Activated CD8-positive, alpha-beta T cell treated with anti-CD3 and anti-CD28 coated beads, Interleukin-2, amount 10 ng/mL, durations not matched to agents 7 days and 5 days (primary cell): ENCODE measurements around the gene MPHOSPH10. TPM values are rescaled to one million over a fixed set of nuclear protein-coding genes. Genes with fewer than 3 reads are reported as not detected.
"Not testable (repeated sequence)": the region's sequence is repeated elsewhere in the genome, so short reads cannot be mapped to it uniquely, and the experiment has no call there.

ENCODE experiments used
- ATAC-seq: fragments of 150-1000 bp; cut with Tn5 transposase; one replicate; pipeline ENCODE4 v1.10.0; 2021; ENCODE audit warnings: moderate library complexity
- CTCF ChIA-PET: fragments of 350-600 bp; sonication (Branson Sonifier 250); formaldehyde crosslinking; loops from one replicate; lab custom pipeline; 2021; ENCODE audit warnings: antibody characterized with exemption; lab: Charles Lee
- POLR2A ChIA-PET: fragments of 350-600 bp; sonication (Branson Sonifier 250); formaldehyde crosslinking; loops from one replicate; lab custom pipeline; 2021; ENCODE audit warnings: antibody characterized with exemption; lab: Charles Lee
- DNase-seq: peaks from one replicate; pipeline ENCODE4 v3.0.0-alpha.2; 2020
- H3K27ac Mint-ChIP-seq: one replicate; pipeline ENCODE4 v1.8.0; 2021; ENCODE audit warnings: mild to moderate bottlenecking, mixed read lengths
- H3K27me3 Mint-ChIP-seq: one replicate; pipeline ENCODE4 v1.8.0; 2021; ENCODE audit warnings: low read depth, mixed read lengths
- H3K36me3 Mint-ChIP-seq: one replicate; pipeline ENCODE4 v1.8.0; 2021; ENCODE audit warnings: low read depth, mixed read lengths
- H3K4me1 Mint-ChIP-seq: one replicate; pipeline ENCODE4 v1.8.0; 2021; ENCODE audit warnings: low read depth, mixed read lengths
- H3K4me3 Mint-ChIP-seq: one replicate; pipeline ENCODE4 v1.8.0; 2021; ENCODE audit warnings: mild to moderate bottlenecking, mixed read lengths
- H3K9me3 Mint-ChIP-seq: one replicate; pipeline ENCODE4 v1.8.0; 2022; ENCODE audit warnings: mixed read lengths; ENCODE audit not compliant: insufficient read depth
- total RNA-seq, 2 experiments: library from RNA; stranded (reverse); gene quantifications; one replicate each; pipeline ENCODE4 v1.2.3, GENCODE V29; 2021

Gene MPHOSPH10
- total RNA-seq, 2 experiments from 2014 or later = 39.9 to 40.1 TPM

DNA sequence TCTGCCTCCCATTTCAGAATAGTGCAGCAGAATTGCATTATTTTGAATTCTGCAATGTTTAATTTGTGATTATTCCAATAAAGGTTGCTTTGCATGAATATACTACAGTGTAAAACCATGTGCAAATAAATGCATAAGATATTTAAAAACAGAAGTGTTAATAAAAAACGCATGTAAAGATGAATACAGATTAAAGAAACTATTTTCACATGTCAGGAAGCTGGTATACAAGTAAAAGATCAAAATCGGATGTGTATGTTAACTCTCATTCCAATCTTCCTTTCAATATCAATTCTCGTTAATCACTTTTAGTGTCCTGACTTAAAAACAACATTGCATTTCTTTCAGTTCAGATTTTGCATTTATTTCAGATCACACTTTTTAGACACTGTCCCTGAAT lies 3.5 kb upstream of the MPHOSPH10 start:
- Mint-ChIP-seq H3K27me3 (no peaks in the 10 kb centered on the region), H3K9me3 (no peaks in the 10 kb centered on the region), H3K4me1 (peaks cover 10% of the 10 kb centered on the region), H3K4me3 (no peak overlapping the region), H3K27ac (no peak overlapping the region), H3K36me3 (peaks cover 6% of the 10 kb centered on the region)
- ATAC-seq = no peak
- no peak for DNase-seq
- ChIA-PET CTCF (no interaction called here), POLR2A (interaction anchor here (1.1 kb wide), 1 partner anchor 59 kb away, joined by 6 read pairs; the partner anchor contains the start of gene NAGK)

DNA sequence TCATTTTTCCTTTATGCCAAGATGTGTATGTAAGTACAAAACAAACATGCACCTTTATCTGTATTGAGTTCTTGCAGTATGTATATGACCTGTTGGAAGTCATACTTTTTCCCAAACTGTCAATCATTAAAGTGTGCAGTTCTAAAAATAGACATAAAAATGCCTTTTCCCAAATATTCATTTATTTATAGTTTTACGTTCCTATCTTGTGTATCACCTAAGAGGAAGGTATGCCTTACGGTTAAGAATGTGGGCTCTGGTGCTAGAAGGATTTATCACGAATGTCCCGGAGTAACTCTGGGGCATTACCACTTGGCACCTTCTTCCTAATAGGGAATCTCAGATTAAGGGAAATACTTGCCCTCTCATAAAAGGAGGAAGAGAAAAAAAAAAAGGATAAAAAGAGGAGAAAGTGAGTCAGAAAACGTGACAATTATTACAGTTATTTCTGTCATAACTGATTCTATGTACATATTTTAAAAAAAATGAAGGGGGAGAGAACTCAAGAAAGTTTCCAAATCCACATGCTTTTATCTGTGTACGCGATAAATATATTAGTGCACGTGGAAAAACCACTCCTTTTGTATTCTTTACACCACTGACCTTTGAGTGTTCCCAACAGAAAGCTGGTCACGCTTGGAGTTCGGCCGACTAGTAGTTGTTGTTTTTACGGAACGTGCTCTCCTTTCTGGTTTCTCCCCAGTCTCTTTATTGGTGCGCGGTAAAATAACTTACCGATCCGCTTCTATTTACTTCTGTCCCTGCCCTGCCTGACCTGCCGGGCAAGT lies 1.1 kb upstream of the MPHOSPH10 start:
- ATAC-seq = no peak
- H3K4me3 Mint-ChIP-seq = no peak overlapping the region
- no peak overlapping the region for H3K27ac Mint-ChIP-seq
- ChIA-PET POLR2A (interaction anchor here (1.0 to 2.7 kb wide), 4 partner anchors 58 to 288 kb away, joined by 3 to 38 read pairs (median 12); partner anchors contain the start of genes NAGK and PAIP2B), CTCF (interaction anchor here (1.2 to 1.6 kb wide), 3 partner anchors 28 to 60 kb away, joined by 4 to 5 read pairs (median 4); partner anchors contain the start of gene NAGK)
- H3K27me3 Mint-ChIP-seq = no peaks in the 10 kb centered on the region
- no peak for DNase-seq
- H3K36me3 Mint-ChIP-seq = peaks cover 5% of the 10 kb centered on the region
- H3K9me3 Mint-ChIP-seq = no peaks in the 10 kb centered on the region
- peaks cover 10% of the 10 kb centered on the region for H3K4me1 Mint-ChIP-seq

GRCh38 chr2:71129902-71130151 lies 607 bp upstream of the MPHOSPH10 start:
- DNase-seq (no peak), ATAC-seq (peak; percentile 62)
- peaks cover 8% of the 10 kb centered on the region for H3K36me3 Mint-ChIP-seq
- POLR2A ChIA-PET = interaction anchor here (1.0 to 2.7 kb wide), 4 partner anchors 59 to 287 kb away, joined by 3 to 38 read pairs (median 12); partner anchors contain the start of genes NAGK and PAIP2B
- H3K9me3 Mint-ChIP-seq = no peaks in the 10 kb centered on the region
- no peak overlapping the region for H3K27ac Mint-ChIP-seq
- no peaks in the 10 kb centered on the region for H3K27me3 Mint-ChIP-seq
- no peak overlapping the region for H3K4me3 Mint-ChIP-seq
- H3K4me1 Mint-ChIP-seq = peaks cover 10% of the 10 kb centered on the region
- CTCF ChIA-PET = interaction anchor here (1.2 to 1.6 kb wide), 3 partner anchors 29 to 61 kb away, joined by 4 to 5 read pairs (median 4); partner anchors contain the start of gene NAGK

GRCh38 chr2:71130905-71131244 lies 441 bp downstream of the MPHOSPH10 start:
- H3K9me3 Mint-ChIP-seq = no peaks in the 10 kb centered on the region
- H3K27ac Mint-ChIP-seq = no peak overlapping the region
- POLR2A ChIA-PET = interaction anchor here (1.0 to 2.7 kb wide), 5 partner anchors 21 to 201 kb away, joined by 3 to 38 read pairs (median 6); partner anchors contain the start of genes NAGK, PAIP2B and ZNF638
- H3K4me3 Mint-ChIP-seq = no peak overlapping the region
- H3K4me1 Mint-ChIP-seq = peaks cover 10% of the 10 kb centered on the region
- DNase-seq (peak; percentile 26), ATAC-seq (peak; percentile 14)
- no peaks in the 10 kb centered on the region for H3K27me3 Mint-ChIP-seq
- peaks cover 12% of the 10 kb centered on the region for H3K36me3 Mint-ChIP-seq
- CTCF ChIA-PET = interaction anchor here (0.6 to 1.7 kb wide), 8 partner anchors 19 to 131 kb away, joined by 3 to 11 read pairs (median 3); no protein-coding TSS in a partner anchor

GRCh38 chr2:71131387-71132166 lies 1.1 kb downstream of the MPHOSPH10 start:
- CTCF ChIA-PET = interaction anchor here (0.9 to 1.7 kb wide), 6 partner anchors 18 to 64 kb away, joined by 3 to 11 read pairs (median 3); no protein-coding TSS in a partner anchor
- H3K36me3 Mint-ChIP-seq = peaks cover 15% of the 10 kb centered on the region
- not testable (repeated sequence) for DNase-seq, H3K27ac Mint-ChIP-seq, H3K4me3 Mint-ChIP-seq, H3K27me3 Mint-ChIP-seq, H3K9me3 Mint-ChIP-seq, H3K4me1 Mint-ChIP-seq, ATAC-seq
- POLR2A ChIA-PET = interaction anchor here (1.1 to 2.7 kb wide), 3 partner anchors 60 to 96 kb away, joined by 6 to 38 read pairs (median 21); partner anchors contain the start of genes NAGK and PAIP2B

GRCh38 chr2:71133603-71134002 lies 3.2 kb downstream of the MPHOSPH10 start:
- Mint-ChIP-seq H3K4me3 (no peak overlapping the region), H3K9me3 (no peaks in the 10 kb centered on the region), H3K27me3 (no peaks in the 10 kb centered on the region), H3K4me1 (peaks cover 2% of the 10 kb centered on the region), H3K36me3 (peaks cover 24% of the 10 kb centered on the region), H3K27ac (no peak overlapping the region)
- DNase-seq = no peak
- no peak for ATAC-seq
- ChIA-PET CTCF (interaction anchor here (0.6 to 1.3 kb wide), 2 partner anchors 62 to 226 kb away, joined by 3 to 5 read pairs; no protein-coding TSS in a partner anchor), POLR2A (no interaction called here)

GRCh38 chr2:71136174-71136573 lies 5.7 kb downstream of the MPHOSPH10 start:
- ChIA-PET CTCF (no interaction called here), POLR2A (no interaction called here)
- H3K9me3 Mint-ChIP-seq = no peaks in the 10 kb centered on the region
- DNase-seq (no peak), ATAC-seq (no peak)
- no peak overlapping the region for H3K27ac Mint-ChIP-seq
- H3K4me3 Mint-ChIP-seq = no peak overlapping the region
- no peaks in the 10 kb centered on the region for H3K27me3 Mint-ChIP-seq
- peaks cover 42% of the 10 kb centered on the region for H3K36me3 Mint-ChIP-seq
- no peaks in the 10 kb centered on the region for H3K4me1 Mint-ChIP-seq

- DNase-seq (no peak), ATAC-seq (no peak)
- Mint-ChIP-seq H3K4me3 (no peak overlapping the region), H3K27ac (no peak overlapping the region), H3K9me3 (no peaks in the 10 kb centered on the region), H3K36me3 (peaks cover 74% of the 10 kb centered on the region), H3K4me1 (no peaks in the 10 kb centered on the region), H3K27me3 (no peaks in the 10 kb centered on the region)
- CTCF ChIA-PET = interaction anchor here (1.5 kb wide), 1 partner anchor 12 kb away, joined by 3 read pairs; no protein-coding TSS in a partner anchor
- POLR2A ChIA-PET = no interaction called here
Measured at GRCh38 chr2:71143782-71144181, 13.3 kb downstream of the MPHOSPH10 start.

DNA sequence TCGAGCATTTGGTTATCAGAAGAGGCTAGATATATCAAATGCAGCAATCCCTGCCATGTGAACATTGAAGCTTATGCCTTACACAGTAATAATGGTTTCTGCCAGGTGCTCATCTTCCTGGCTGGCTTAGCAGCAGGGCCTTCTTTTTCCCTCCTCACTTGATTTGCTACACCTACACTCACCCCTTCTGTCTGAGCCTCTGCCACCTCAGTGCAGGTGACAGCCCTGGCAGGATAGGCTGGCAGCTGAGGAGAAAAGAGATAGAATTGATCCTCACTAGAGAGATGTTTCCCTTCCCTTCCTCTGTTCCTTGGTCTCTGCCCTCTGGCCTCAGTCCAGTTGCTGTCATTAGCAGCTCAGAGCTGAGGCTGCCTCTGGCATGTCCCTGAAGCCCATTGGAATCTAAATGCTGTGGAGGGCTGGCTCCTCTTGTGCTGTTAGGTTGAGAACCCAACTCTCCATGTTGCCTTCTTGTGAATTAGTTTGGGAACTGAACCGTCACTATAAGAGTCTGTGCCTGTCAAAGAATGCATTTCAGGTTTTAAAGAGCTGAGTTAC lies 18.2 kb downstream of the MPHOSPH10 start:
- H3K4me3 Mint-ChIP-seq = no peak overlapping the region
- peaks cover 55% of the 10 kb centered on the region for H3K36me3 Mint-ChIP-seq
- ATAC-seq = no peak
- no peaks in the 10 kb centered on the region for H3K27me3 Mint-ChIP-seq
- POLR2A ChIA-PET = no interaction called here
- no peaks in the 10 kb centered on the region for H3K9me3 Mint-ChIP-seq
- CTCF ChIA-PET = interaction anchor here (1.0 to 1.5 kb wide), 5 partner anchors 18 to 183 kb away, joined by 3 to 4 read pairs (median 3); partner anchors contain the start of genes MPHOSPH10 and ZNF638
- H3K27ac Mint-ChIP-seq = no peak overlapping the region
- DNase-seq = no peak
- no peaks in the 10 kb centered on the region for H3K4me1 Mint-ChIP-seq

DNA sequence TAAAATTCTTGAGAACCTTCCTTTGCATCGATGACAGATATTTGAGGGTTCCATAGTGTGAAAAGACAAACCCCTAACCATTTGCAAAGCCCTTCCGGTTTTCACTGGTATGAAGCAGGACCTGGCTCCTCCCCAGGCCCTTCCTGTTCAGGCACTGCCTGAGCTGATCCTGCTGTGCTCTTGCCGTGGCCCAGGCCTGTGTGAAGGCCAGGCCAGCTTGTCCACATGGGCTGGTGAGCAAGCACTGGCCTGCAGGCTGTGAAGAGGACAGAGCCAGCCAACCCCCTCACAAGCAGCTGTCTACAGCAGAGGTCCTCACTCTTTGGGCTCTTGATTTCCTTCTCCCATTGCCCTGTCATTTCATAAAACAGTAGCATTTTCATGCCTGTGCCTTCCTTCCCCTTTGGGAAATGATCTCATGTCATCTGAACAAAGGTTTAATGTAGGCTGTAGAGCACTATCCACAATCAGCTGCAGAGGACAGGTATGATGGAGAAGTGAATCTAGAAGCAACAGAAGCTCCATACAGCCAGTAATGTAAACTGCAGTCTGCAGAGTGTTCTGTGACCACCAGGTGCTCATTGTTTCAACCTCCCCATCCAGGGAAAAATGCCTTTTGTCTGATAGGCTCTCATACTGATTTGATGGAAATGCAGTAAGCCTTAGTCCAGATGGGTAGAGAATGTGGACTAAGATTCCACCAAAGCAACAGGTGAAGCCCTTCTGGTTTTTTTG lies 19.8 kb downstream of the MPHOSPH10 start:
- Mint-ChIP-seq H3K4me1 (no peaks in the 10 kb centered on the region), H3K27me3 (no peaks in the 10 kb centered on the region), H3K36me3 (peaks cover 40% of the 10 kb centered on the region), H3K9me3 (no peaks in the 10 kb centered on the region), H3K27ac (no peak overlapping the region), H3K4me3 (no peak overlapping the region)
- DNase-seq (no peak), ATAC-seq (no peak)
- CTCF ChIA-PET = interaction anchor here (1.1 to 1.5 kb wide), 5 partner anchors 19 to 181 kb away, joined by 3 to 4 read pairs (median 3); partner anchors contain the start of genes MPHOSPH10, PAIP2B and ZNF638
- POLR2A ChIA-PET = no interaction called here

GRCh38 chr2:71151620-71152019 lies 21.2 kb downstream of the MPHOSPH10 start:
- Mint-ChIP-seq H3K36me3 (peaks cover 28% of the 10 kb centered on the region), H3K4me3 (no peak overlapping the region), H3K27me3 (no peaks in the 10 kb centered on the region), H3K9me3 (no peaks in the 10 kb centered on the region), H3K4me1 (no peaks in the 10 kb centered on the region), H3K27ac (no peak overlapping the region)
- CTCF ChIA-PET = interaction anchor here (1.1 kb wide), 1 partner anchor 128 kb away, joined by 3 read pairs; no protein-coding TSS in a partner anchor
- POLR2A ChIA-PET = no interaction called here
- ATAC-seq (no peak), DNase-seq (no peak)
